Measurements from ENCODE around the gene LRIG1.

The LRIG1 gene

DNA sequence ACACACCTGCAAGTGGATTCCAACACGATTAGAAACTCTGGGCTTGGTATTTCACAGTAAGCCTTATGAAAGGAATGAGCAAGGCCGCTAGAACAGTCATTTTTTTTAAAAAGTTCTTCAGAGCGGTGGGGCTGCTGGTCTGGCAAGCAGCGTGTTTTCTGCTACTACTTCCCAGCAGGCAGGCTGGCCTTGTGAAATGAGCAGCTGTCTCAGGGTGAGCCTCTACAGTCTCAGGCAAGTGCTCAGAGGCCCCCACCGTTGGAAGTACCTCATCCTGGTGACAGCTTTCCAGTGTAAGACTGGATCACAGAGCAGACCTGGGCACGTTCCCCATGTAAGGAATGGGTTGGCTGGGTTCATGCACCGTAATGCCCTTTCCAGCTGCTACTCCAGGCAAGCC, 119.2 kb downstream of the LRIG1 start:
- DNase-seq = no peak

DNA sequence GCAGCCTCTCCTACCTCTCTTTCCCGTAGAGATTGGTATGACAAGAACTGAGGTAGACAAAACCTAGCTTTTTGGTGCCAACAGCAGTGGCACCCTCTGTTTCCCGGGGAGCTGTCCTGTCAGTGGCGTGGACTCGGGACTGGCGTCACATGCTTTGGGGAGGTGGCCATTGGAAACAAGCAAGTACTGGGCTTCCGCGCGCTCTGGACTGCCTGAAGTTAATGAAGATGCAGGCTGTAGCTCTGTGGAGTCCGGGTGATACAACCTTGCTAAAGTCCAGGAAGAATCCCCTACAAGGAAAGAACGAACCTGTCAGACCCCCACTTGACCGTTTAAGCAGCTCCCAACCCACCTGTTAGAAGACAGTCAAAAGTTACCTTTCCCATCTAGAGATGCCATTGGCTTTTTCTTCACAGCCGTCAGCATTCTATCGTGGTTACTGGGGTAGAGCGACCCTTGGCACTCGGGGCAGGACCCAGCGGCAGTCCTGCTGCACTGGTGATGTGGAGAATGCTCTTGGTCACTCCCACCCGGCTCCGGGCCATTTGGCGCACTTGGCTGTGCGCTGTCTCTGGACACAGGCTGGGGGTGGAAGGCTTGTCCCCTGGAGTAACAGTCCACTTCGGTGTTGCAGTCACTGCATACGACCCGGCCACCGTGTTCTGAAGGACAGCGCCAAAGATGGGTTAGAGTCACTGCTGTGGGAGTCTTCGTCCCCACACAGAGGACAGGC, 120.5 kb downstream of the LRIG1 start:
- DNase-seq = no peak

GRCh38 chr3:66379565-66379964, 121.3 kb downstream of the LRIG1 start:
- DNase-seq = no peak

DNA sequence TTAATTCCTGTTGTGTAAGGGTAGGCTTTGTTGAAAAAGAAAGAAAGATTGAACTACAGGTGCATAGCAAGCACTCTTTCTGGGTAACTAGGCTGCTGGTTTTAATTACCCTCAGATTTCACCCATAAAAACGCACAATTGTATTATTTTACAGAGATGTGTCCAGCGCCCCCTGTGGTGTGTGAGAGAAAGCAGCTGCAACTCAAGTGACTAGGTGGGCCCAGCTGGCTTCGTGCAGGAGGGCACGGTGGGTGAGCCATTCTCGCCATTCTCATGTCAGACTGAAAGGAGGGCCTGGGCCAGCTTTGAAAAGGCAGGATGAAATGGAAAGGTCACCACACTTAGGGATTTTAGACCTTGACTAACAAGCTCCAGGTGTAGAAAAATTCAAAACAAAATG, 122.6 kb downstream of the LRIG1 start:
- DNase-seq = peak in 1 of 3 experiments; percentile 12

- no peak for DNase-seq
These were observed 123.0 kb downstream of the LRIG1 start for GRCh38 chr3:66377800-66378199.

GRCh38 chr3:66376568-66376967, 124.3 kb downstream of the LRIG1 start:
- no peak for DNase-seq

GRCh38 chr3:66372681-66373350, 128.0 kb downstream of the LRIG1 start:
- DNase-seq = peak in 2 of 3 experiments; percentile 73 to 90

DNA sequence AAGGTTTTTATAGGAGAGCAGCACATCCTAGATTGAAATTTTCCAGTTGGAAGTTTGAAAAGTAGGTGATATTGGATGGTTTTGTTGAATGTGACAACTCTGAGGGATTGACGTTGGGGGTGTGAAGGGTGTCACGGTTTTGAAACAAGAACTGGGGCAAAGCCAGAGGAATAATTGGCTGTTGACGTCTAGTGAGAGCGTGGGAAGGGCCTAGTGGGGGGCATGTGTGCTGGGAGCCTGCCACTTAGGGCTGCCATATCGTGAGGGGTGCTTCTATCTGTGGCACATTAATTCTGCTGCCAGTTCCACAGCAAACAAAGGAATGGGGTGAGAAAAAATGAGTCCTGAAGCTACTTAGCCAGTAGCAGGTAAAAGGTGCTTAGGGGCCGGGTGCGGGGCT, 129.4 kb downstream of the LRIG1 start:
- DNase-seq = no peak

DNA sequence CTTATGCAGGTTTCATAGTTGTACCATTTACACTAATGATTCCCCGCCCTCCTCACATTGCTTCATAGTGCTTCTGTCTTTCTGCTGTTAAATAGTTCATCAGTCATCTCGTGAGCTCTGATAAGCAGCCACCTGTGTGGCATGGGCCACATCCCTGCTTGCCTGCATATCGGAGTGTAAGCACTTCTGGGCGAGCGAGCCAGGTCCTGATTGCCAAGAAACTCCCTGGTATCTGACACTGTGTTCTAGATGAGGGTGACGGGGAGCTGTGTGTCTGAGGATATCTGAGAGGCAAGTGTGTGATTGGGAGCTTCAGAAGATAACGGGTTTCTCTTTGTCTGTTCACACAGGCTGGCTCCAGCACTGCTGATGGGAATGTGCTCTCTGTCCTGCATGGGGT, 130.6 kb downstream of the LRIG1 start:
- DNase-seq = no peak

GRCh38 chr3:66367979-66368378, 132.8 kb downstream of the LRIG1 start:
- no peak for DNase-seq

DNA sequence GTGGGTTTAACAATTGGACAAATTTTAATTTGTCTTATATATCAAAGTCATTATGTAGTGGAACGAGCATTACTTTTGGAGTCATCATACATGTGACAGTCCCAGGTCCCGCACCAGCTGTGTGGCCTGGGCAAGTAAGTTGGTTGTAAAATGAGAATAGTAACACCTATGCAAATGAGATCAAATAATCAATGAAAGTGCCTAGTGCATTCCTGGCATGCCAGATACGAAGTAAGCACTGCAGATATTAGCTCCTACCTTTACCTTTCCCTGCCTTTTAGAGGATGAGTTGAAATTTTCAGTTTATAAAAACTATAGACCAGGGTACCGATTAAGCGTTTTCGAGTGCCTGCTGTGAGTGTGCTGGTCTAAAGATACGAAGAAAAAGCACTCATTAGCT, 134.1 kb downstream of the LRIG1 start:
- no peak for DNase-seq

DNA sequence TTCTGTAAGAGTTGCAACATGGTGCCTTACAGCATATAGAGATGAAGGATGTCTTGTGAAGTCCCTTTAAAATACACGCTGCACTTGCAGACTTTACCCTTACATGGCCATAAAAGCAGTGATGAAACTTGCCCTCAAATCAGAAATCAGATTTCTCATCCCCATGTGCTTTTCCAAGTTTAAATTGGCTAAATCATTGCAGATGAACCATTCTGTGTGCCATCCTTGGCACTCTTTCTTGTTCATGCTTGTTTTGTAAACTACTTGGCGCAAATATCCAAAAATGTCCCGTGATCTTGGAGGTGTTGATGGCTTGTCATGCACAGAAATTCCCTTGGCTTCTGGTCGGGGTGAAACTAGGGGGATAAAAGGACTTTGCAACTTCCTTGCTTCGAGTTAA, 135.7 kb downstream of the LRIG1 start:
- no peak for DNase-seq

DNA sequence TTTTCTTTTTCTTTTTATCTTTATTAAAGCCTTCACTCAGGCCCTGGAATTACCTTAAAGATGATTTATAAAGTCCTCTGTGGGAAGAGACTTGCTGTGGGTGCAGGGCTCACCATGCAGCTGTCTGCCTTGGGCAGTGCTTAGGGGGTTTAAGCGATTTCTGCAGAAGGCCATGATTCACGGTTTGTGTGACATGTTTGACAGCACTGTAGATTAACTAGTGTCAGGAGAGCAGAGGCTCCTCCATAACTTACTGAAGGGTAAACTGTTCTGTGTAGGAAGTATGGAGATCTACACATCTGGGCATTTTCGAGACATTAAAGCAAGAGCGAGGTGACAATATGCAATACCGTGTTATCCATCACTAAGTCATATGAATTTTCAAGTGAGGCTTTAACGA, 137.7 kb downstream of the LRIG1 start:
- peak in 1 of 3 experiments; percentile 1 for DNase-seq

- DNase-seq = no peak
These were observed 138.3 kb downstream of the LRIG1 start for GRCh38 chr3:66362541-66362941.

GRCh38 chr3:66361356-66361755, 139.5 kb downstream of the LRIG1 start:
- no peak for DNase-seq

- no peak for DNase-seq
These were observed 144.8 kb downstream of the LRIG1 start for GRCh38 chr3:66355997-66356396.

DNA sequence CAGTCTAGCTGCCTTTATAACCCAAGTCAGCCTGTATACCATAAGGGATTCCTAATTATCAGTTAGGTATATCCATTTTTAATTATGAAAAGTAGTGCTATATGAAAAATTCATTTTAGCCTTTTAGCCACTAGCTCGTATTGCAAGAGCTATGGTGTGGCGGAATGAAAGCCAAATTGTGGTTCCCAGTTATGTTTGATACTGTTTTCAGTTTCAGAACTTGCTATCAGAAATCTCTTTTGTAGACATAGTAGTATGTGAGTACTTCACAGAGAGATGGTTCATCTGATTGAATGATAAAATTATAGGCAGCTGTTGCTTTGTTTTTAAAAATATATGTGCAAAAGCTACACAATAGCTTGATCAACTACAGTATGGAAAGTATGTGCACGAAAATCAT, 145.4 kb downstream of the LRIG1 start:
- no peak for DNase-seq

- no peak for DNase-seq
These were observed 146.8 kb downstream of the LRIG1 start for GRCh38 chr3:66354001-66354400.

DNA sequence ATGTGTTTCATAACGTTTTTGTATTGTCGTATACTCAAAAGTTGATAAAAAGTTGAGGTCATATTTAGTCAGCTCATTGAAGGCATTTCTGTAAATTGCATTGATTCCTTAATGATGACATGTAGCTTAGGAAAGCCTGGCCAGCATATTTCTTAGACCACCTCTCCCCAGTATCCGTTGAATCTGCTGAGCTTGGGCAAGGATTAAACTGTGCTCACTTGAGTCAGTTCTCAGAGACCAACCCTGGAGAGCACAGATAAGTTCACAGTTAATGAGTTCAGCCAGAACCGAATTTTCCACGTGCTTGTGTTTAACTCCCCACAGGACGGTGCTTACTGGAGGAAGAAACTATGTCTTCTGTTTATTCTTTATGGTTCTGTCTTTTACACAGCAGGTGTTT, 147.3 kb downstream of the LRIG1 start:
- DNase-seq = no peak

DNA sequence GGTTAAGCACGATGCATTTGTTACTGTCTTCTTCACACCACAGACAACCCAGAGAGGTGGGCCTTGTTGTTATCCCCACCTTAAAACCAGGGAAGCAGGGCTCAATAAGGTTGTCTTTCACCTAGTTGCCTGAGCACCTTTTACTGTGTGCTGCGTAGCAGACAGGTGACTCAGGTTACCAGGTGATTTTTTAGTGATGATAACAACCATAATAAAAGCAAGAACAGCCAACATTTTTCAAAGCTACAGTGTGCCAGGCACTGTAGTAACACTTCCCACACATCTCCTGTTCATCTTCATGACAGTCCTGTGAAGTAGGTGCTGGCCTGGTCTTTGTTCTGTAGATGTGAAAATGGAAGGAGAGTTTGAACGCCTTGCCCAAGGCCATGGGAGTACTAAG, 147.8 kb downstream of the LRIG1 start:
- DNase-seq = no peak

DNA sequence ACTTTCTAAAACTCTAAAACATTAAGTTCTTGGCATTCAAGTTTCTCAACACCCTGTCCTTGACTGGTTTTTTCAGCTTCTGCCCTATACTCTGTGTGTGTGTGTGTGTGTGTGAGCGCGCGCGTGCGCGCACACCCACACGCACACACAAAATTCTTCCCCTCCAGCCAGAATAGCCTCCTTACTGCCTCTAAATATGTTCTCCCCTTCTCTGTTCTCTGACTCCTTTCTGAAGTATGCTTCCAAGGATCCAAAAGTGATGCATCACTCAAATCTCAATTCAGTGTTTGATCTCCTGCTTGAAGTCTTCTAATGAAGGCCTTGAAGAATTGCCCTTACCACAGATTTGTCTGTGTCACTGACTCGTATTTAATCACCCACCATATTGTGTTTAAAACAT, 150.2 kb downstream of the LRIG1 start:
- no peak for DNase-seq

GRCh38 chr3:66348704-66349103, 152.1 kb downstream of the LRIG1 start:
- no peak for DNase-seq

GRCh38 chr3:66344848-66345578, 155.8 kb downstream of the LRIG1 start:
- DNase-seq = no peak

GRCh38 chr3:66344391-66344811, 156.4 kb downstream of the LRIG1 start:
- DNase-seq = no peak

All from NCI-H1417 (cell line).